ENCODE results near the gene CALD1.

DNA sequence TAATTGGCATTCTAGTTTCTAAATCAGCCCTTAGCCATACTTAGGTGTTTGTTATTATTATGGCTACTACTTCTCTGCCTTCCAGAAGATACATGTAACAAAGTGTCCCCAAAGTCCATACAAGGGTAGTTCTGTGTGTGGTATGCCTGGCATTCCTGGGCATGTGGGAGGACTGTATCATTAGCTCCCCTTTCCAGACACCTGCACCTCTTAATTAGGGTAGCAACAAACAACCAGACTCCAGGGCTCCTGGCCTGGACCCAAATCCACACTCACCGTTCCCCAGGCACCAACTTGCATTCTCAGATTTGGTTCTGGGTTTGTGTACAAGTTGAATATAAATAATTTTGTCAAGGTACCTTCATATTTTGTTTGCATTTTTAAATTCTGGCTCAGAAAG, 15.5 kb upstream of the CALD1 start:
- TF ChIP-seq, protein P1, sequence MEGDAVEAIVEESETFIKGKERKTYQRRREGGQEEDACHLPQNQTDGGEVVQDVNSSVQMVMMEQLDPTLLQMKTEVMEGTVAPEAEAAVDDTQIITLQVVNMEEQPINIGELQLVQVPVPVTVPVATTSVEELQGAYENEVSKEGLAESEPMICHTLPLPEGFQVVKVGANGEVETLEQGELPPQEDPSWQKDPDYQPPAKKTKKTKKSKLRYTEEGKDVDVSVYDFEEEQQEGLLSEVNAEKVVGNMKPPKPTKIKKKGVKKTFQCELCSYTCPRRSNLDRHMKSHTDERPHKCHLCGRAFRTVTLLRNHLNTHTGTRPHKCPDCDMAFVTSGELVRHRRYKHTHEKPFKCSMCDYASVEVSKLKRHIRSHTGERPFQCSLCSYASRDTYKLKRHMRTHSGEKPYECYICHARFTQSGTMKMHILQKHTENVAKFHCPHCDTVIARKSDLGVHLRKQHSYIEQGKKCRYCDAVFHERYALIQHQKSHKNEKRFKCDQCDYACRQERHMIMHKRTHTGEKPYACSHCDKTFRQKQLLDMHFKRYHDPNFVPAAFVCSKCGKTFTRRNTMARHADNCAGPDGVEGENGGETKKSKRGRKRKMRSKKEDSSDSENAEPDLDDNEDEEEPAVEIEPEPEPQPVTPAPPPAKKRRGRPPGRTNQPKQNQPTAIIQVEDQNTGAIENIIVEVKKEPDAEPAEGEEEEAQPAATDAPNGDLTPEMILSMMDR (IDR thresholded peaks at IDR 0.05), result no peak
- no peak for TF ChIP-seq POLR2A (IDR thresholded peaks at IDR 0.05)
